ENCODE measurements around the gene ATG7.

GRCh38 chr3:11463591-11463990 is 191.4 kb downstream of the ATG7 start:
- TF ChIP-seq CTCF (IDR thresholded peaks at IDR 0.05; ENCODE audit: low read depth, low read length, missing input control) (no peak), ZBTB33 (IDR thresholded peaks at IDR 0.05) (no peak)
- TF ChIP-seq, protein P1, sequence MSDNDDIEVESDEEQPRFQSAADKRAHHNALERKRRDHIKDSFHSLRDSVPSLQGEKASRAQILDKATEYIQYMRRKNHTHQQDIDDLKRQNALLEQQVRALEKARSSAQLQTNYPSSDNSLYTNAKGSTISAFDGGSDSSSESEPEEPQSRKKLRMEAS (IDR thresholded peaks at IDR 0.05), result no peak
